ENCODE results near the gene PTPRN2. TPM values are rescaled to one million over a fixed set of nuclear protein-coding genes. Genes with fewer than 3 reads are reported as not detected.

The PTPRN2 gene
- total and polyA plus RNA-seq, 2 of the 8 experiments (the other 6 are each of a cell fraction or from before 2014, with no cell fraction given), result 2.6 to 4.5 TPM

GRCh38 chr7:158472596-158472995, 115.0 kb downstream of the PTPRN2 start (continued):
- TF ChIP-seq CHD7 (IDR thresholded peaks at IDR 0.05; ENCODE audit: insufficient replicate concordance, low read length), result no peak

Measured in H1 (cell line).